Middle frontal gyrus (tissue), 1 donor: ENCODE data around the gene RIPPLY1.

Experiments used
- DNase-seq: peaks from one replicate; pipeline ENCODE4 v3.0.0-alpha.2; 2015; ENCODE audit warnings: low spot score; ENCODE audit errors: extremely low spot score

The RIPPLY1 gene

GRCh38 chrX:106903291-106903824 lies at the start of gene RIPPLY1:
TSS of gene RIPPLY1 (minus strand) at chrX:106903341. CDS start at chrX:106903287, 54 bp downstream.
- no peak for DNase-seq

DNA sequence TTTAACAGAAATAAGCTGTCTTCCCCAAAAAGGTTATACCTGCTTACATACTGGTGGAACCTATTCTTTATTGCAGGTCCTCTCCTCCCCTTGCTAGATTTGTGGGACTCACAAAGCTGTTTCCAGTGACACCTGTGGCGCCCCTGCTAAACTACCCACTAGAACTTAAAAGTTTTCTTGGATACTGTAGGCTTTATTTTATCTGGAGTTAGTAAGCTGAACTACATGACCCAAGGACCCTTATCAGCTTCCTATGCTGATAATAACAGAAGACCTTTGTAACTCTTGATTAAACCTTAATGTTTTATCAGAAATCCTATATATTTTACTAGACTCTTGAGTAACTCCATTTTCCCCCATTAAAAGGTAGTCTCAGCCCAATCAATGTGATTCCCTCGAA lies 49.4 kb upstream of the RIPPLY1 start:
- DNase-seq, result no peak

DNA sequence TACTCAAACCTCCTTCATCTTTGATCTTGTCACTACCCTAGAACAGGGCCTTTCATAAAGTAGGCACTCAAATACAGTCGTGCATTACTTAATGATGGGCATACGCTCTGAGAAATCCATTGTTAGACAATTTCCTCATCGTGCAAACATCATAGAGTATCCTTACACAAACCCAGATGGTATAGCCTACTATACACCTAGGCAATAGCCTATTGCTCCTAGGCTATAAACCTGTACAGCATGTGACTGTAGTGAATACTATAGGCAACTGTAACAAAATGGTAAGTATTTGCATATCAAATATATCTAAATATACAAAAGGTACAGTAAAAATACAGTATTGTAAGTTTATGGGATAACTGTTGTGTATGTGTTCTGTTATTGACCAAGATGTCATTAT lies 48.9 kb upstream of the RIPPLY1 start:
- no peak for DNase-seq

DNA sequence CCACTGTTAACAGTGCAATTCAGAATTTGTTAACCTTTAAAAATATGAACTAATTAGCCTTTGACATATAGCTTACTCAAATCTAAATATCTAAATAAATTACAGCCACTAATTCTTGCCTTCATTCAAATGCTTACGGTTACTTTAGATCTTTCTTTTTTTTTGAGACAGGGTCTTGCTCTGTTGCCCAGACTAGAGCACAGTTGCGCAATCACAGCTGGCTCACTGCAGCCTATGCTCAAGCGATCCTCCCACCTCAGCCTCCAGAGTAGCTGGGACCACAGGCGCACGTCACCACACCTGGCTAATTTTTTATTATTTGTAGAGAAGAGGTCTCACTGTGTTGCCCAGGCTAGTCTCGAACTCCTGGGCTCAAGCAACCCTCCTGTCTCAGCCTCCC lies 48.1 kb upstream of the RIPPLY1 start:
- DNase-seq, result no peak

DNA sequence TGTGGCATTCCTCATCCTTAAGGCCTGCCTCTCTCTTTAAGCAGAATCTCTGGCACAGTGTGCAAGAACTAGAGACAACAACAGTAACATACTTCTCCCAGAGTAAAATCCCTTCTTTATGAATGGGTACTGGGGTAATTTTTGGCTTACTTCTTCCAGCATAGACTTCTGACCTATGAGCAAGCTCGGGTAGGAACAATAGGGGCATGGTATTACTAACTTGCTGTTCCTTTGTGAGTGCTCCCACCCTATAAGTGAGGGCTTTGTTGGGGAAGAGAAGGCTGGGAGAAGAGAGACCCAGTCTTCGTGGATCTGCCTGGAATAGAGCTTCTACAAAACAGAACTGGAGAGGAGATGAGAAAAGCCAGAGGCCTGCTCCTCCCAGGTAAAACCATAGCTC lies 47.2 kb upstream of the RIPPLY1 start:
- DNase-seq, result no peak

- no peak for DNase-seq
Measured at GRCh38 chrX:106949366-106949765, 46.2 kb upstream of the RIPPLY1 start.

- DNase-seq, result no peak
Measured at GRCh38 chrX:106948641-106949040, 45.5 kb upstream of the RIPPLY1 start.

GRCh38 chrX:106946464-106946863 lies 43.3 kb upstream of the RIPPLY1 start:
- DNase-seq, result no peak

DNA sequence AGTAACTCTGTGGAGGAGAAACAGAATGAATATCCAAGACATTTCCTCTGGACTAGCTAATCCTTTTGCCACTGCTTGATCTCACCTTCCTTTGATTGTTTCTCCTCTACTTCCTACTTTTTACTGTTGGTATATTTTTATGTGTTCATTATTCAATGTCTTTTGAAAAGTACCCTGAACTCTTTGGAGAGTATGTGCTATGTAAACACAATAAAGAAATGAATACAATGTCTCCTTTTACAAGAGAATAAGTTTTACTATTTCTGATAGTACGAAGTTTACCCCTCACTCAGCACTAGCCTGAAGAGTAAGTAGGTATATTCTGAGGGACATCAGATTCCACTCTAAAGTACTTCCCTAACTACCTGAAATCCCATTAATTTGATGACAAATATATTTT lies 36.9 kb upstream of the RIPPLY1 start:
- no peak for DNase-seq

DNA sequence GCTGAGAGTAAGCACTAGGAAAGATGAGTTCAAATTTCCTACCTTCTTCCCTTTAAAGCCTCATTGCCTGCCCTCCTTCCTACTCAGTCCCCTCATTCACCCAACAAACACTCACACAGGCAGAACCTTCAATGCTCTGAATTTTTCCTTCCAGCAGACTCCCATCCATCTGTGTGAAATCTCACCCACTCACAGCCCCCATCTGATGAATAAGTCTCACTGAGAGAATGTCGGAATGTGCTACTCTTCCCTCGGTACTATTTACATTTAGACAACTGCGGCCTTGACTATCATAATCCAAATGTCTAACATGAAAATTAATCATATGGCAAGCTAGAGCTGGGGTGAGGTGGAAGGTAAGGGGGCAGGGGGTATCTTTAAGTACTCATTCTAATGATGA lies 36.4 kb upstream of the RIPPLY1 start:
- DNase-seq, result no peak

- no peak for DNase-seq
Measured at GRCh38 chrX:106936246-106936645, 33.1 kb upstream of the RIPPLY1 start.

DNA sequence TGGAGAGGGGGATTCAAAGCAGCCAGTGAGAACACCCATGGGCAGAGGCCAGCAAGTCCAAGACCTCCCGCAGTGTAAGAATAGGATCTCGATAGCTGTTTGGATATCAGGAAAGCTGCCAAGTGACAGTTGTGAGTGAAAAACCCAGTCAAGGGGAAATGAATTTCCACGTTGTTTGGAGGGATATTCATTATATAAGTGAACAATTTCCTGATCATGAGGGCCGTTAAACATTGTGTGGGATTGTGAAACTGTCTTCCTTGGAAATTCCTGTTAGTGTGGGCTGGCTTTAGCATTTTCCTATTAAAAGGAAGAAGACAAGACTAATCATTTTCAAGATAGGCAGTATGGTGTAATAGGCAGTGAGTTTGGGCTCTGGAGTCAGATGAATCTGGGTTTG lies 32.0 kb upstream of the RIPPLY1 start:
- no peak for DNase-seq

DNA sequence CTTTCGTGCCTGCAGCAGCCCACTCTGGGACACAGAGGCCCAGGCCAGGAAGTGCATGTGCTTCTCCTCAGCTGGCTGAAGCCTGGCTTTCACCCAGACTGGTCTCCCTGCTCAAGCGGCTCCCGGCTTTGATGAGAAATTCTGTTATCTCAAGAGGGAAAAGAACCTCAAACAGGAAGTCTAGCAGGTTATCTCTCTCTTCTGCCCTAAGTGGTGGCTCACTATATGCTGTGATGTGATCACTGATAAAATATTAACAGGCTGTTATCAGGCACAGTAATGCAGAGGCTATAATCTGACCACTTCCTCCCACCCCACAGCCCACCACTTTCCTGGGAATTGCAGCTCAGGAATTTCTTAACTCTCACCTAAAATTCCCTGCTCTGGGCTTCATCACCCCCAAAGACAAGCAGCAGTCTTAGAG lies 30.4 kb upstream of the RIPPLY1 start:
- DNase-seq, result no peak

- DNase-seq, result no peak
Measured at GRCh38 chrX:106932960-106933537, 29.9 kb upstream of the RIPPLY1 start.

DNA sequence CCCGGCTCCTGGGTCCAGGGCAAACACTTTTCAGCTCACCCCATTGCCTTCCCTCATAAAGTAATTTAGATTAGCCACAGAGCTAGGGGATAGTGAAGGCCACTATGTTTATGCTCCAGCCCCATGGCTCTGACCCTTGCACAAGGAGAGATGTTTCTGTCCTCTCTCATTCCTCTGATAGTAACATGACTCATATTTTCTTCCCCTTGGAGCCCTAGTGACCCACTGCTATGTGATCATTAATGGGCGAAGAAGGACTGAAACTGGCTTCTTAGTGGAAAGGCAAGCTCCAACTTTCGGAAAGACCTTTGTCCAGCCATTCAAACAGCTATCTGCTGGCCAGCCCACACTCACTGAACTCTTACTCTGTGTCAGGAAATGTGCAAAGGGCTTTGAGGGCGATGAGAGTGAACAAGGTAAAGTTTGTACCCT lies 29.4 kb upstream of the RIPPLY1 start:
- DNase-seq, result no peak

DNA sequence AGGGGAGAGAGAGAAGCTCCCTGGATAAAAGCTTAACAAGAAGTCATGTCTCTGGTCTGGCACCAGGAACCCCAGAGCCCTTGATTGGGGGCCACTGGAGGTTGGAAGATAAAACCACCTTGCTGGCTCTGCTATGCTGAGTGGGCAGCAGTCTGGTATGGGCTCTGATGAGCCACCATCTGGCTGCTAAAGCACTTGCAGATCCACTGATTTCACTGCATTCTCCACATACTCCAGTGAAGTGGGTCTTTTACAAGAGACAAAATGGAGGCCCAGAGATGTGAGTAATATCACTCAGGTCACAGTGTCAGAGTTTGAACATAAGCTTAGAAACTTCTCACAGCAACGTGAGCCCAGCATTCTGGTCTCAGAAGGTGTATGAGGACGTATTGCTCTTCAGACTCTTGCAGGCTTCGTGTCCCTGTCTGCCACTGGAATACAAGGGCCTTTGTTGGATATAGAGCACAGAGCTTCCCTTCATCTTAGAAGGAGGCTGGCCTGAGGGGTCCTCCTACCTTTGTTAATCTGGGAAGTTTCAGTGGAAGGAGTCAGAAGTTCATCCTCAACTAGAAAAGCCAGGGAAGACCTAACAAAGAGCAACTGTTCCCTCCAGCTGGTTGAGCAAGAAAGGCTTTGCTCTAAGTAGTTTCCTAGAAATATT lies 28.8 kb upstream of the RIPPLY1 start:
- DNase-seq, result no peak

DNA sequence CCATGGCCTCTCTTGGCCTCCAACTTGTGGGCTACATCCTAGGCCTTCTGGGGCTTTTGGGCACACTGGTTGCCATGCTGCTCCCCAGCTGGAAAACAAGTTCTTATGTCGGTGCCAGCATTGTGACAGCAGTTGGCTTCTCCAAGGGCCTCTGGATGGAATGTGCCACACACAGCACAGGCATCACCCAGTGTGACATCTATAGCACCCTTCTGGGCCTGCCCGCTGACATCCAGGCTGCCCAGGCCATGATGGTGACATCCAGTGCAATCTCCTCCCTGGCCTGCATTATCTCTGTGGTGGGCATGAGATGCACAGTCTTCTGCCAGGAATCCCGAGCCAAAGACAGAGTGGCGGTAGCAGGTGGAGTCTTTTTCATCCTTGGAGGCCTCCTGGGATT lies 25.1 kb upstream of the RIPPLY1 start:
- DNase-seq, result no peak

GRCh38 chrX:106927700-106928099 lies 24.6 kb upstream of the RIPPLY1 start:
- DNase-seq, result no peak

DNA sequence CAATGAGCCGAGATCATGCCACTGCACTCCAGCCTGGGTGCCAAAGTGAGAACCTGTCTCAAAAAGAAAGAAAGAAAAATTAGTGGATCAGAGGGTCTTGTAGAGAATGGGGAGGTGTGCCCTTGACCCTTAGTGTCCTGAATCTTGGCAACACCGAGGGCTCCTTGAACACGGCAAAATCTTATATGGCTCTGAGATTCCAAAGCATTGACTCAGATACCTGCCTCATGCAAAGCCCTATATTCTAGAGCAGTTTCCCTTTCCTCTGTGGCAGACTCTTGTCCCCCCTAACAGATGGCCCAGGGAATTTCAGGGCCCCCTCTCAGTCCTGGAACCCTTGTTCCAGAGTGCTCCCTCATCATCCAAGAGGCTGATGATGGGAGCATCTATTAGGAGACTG lies 23.9 kb upstream of the RIPPLY1 start:
- no peak for DNase-seq

DNA sequence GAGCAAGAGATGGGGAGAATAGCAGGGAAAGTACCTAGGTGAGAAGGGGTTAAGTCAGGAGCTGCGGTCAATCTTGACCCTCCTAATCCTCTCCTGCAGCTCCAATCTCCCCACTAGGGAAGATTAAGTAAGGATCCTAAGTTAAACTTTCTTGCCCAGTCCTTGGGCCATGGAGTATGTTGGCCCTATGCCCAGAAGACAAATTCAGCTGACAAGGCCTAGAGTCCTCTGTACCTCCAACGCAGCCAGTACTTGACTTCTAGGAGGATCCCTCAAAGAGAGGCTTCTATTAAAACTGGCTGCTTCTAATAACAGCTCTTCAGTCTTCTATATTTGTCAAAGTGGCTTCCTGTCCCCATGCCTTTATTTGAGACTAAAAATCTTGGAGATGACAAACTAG lies 18.5 kb upstream of the RIPPLY1 start:
- DNase-seq, result no peak

- no peak for DNase-seq
Measured at GRCh38 chrX:106919932-106920452, 16.9 kb upstream of the RIPPLY1 start, which contains the start of gene CLDN2. TSS of gene CLDN2 (plus strand) at chrX:106920402. CDS start at chrX:106928229, 7,827 bp downstream.

DNA sequence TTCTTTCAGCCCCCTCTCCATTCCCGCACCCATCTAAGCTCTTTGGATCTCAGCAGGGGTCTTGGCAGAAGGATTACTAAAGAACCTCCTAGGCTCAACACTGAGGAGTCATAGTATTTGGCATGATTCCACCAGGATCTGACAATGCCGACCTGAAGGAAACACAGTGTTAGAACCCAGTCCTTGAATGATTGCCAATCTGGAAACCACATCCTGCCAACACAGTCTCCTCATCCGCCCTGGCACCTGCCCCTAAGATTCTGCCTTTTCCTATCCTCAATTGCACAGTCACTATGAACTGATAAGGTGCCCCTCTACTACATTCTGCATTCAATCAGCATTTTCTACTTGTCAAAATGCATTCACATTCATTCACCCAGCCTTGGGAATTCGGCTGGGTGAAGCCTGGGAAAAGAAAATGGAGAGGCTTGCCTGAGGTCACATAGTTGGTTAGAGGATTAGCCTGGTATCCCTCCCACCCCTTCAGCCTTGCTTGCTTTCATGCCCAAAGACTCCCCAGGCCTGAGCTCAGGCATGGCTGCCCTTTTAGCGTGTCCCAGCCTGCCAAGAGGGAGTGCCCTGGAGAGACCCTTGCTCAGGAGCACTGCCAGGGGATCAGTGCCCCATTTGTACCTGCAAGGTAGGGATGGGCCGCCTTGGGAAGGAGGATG lies 14.8 kb upstream of the RIPPLY1 start:
- DNase-seq, result no peak
